ENCODE results near the gene UBE2QL1. TPM values are rescaled to one million over a fixed set of nuclear protein-coding genes. Genes with fewer than 3 reads are reported as not detected.

UBE2QL1 gene
- total RNA-seq, 2 experiments from 2014 or later = not detected

DNA sequence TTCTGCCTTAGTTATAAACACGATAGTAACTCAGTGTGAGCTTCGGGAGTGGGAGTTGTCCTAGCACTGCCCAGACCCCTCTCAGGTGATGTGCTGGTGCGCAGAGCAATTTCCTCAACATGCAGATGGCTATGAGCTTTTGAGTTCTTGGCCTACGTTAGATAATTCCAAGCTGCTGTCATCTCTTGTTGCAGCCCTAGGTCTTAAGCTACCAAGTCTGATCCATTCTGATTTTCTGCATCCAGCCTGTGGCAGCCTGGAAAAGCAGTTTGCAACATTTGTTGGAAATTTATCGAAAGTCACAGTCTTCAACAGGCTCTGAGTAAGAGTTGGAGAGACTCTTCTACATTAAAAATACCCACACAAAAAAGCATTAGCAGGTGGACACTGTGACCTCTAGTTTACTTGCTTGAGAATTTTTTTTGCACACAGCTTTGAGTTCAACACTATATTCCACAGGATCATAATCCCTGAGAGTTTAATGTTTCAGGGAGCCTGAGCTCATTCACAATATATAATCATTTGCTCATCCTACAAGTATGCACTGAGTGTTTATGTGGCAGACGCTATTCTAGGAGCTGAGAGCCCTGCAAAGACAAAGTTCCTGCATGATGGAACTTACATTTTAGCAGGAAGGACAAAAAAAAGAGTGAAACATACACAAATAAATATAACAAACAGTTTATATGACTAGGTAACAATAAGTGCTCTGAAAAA lies 91.6 kb downstream of the UBE2QL1 start:
- no peak for TF ChIP-seq EZH2phosphoT487 (IDR thresholded peaks at IDR 0.05; ENCODE audit: borderline replicate concordance, low read depth, low read length)
- POLR2A ChIA-PET = interaction anchor here (0.5 kb wide), 1 partner anchor 1912 kb away, joined by 3 read pairs; no protein-coding TSS in a partner anchor
- Histone ChIP-seq H3K36me3 (ENCODE audit: insufficient read depth, low read length) (no peaks in the 10 kb centered on the region), H2AFZ (ENCODE audit: low read length) (no peak overlapping the region), H3K9me3 (ENCODE audit: low read length) (no peaks in the 10 kb centered on the region), H3K4me1 (ENCODE audit: insufficient read depth, low read length, poor library complexity, severe bottlenecking) (no peaks in the 10 kb centered on the region), H3K4me3 (ENCODE audit: low read depth, low read length, poor library complexity, severe bottlenecking) (no peak overlapping the region), H3K79me2 (ENCODE audit: insufficient read depth, low read depth, low read length) (no peaks in the 10 kb centered on the region), H4K20me1 (ENCODE audit: insufficient read depth, low read length) (no peaks in the 10 kb centered on the region), H3K4me2 (ENCODE audit: low read length) (no peak overlapping the region), H3K9me2 (ENCODE audit: insufficient read depth, low read length) (no peaks in the 10 kb centered on the region), H3K27ac (ENCODE audit: low read depth, low read length, poor library complexity, severe bottlenecking) (no peak overlapping the region)
- intact Hi-C loops (cut with micrococcal nuclease; ENCODE audit: unreplicated experiment) = no loop called here
- CTCF ChIA-PET (ENCODE audit: unreplicated experiment) = interaction anchor here (0.6 to 0.7 kb wide), 2 partner anchors 915 to 1119 kb away, joined by 3 read pairs; no protein-coding TSS in a partner anchor
- BruUV-seq (replicated peaks) = no TSS peak
- no peak for DNase-seq (ENCODE audit: low spot score)

DNA sequence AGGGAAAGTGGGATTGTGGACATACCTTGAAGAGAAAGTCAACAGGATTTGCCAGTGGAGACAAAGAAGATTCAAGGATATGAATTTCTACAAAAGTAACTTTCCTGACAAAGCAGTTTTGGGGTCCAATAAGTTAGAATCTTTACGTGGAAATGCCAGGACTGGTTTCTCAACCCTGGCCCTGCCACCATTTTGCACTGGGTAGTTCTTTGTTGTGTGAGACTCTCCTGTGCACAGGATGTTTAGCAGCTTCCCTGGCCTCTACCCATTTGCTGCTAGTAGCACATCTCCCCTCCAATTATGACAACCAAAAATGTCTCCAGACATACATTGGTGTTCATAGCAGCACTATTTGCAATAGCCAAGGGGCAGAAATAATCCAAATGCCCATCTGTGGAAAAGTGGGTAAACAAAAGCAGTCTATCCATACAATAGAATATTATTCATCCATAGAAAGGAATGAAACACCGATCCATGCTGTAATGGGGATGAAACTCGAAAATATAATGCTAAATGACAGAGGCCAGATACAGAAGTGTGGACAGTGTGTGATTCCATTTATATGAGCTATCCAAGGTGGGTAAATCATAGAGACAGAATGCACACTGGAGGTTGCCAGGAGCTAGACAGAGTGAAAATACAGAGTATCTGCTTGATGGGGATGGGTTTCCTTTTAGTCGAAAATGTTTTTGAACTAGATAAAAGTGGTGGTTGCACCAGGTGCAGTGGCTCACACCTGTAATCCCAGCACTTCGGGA lies 92.8 kb downstream of the UBE2QL1 start:
- H3K4me1 ChIP-seq (ENCODE audit: insufficient read depth, low read length, poor library complexity, severe bottlenecking) = no peaks in the 10 kb centered on the region
- BruUV-seq (replicated peaks) = no TSS peak
- H3K4me2 ChIP-seq (ENCODE audit: low read length) = no peak overlapping the region
- no peak overlapping the region for H3K27ac ChIP-seq (ENCODE audit: low read depth, low read length, poor library complexity, severe bottlenecking)
- H4K20me1 ChIP-seq (ENCODE audit: insufficient read depth, low read length) = no peaks in the 10 kb centered on the region
- TF ChIP-seq EZH2phosphoT487 (IDR thresholded peaks at IDR 0.05; ENCODE audit: borderline replicate concordance, low read depth, low read length) = no peak
- TF ChIP-seq, protein P1, sequence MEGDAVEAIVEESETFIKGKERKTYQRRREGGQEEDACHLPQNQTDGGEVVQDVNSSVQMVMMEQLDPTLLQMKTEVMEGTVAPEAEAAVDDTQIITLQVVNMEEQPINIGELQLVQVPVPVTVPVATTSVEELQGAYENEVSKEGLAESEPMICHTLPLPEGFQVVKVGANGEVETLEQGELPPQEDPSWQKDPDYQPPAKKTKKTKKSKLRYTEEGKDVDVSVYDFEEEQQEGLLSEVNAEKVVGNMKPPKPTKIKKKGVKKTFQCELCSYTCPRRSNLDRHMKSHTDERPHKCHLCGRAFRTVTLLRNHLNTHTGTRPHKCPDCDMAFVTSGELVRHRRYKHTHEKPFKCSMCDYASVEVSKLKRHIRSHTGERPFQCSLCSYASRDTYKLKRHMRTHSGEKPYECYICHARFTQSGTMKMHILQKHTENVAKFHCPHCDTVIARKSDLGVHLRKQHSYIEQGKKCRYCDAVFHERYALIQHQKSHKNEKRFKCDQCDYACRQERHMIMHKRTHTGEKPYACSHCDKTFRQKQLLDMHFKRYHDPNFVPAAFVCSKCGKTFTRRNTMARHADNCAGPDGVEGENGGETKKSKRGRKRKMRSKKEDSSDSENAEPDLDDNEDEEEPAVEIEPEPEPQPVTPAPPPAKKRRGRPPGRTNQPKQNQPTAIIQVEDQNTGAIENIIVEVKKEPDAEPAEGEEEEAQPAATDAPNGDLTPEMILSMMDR (conservative IDR thresholded peaks at IDR 0.05; ENCODE audit: low read length) = no peak
- no peaks in the 10 kb centered on the region for H3K79me2 ChIP-seq (ENCODE audit: insufficient read depth, low read depth, low read length)
- no peaks in the 10 kb centered on the region for H3K9me2 ChIP-seq (ENCODE audit: insufficient read depth, low read length)
- no peaks in the 10 kb centered on the region for H3K36me3 ChIP-seq (ENCODE audit: insufficient read depth, low read length)
- no peak overlapping the region for H2AFZ ChIP-seq (ENCODE audit: low read length)
- intact Hi-C loops (cut with micrococcal nuclease; ENCODE audit: unreplicated experiment) = no loop called here
- no peaks in the 10 kb centered on the region for H3K9me3 ChIP-seq (ENCODE audit: low read length)
- H3K4me3 ChIP-seq (ENCODE audit: low read depth, low read length, poor library complexity, severe bottlenecking) = no peak overlapping the region
- CTCF ChIA-PET (ENCODE audit: unreplicated experiment) = no interaction called here
- POLR2A ChIA-PET = no interaction called here
- DNase-seq (ENCODE audit: low spot score) = no peak

DNA sequence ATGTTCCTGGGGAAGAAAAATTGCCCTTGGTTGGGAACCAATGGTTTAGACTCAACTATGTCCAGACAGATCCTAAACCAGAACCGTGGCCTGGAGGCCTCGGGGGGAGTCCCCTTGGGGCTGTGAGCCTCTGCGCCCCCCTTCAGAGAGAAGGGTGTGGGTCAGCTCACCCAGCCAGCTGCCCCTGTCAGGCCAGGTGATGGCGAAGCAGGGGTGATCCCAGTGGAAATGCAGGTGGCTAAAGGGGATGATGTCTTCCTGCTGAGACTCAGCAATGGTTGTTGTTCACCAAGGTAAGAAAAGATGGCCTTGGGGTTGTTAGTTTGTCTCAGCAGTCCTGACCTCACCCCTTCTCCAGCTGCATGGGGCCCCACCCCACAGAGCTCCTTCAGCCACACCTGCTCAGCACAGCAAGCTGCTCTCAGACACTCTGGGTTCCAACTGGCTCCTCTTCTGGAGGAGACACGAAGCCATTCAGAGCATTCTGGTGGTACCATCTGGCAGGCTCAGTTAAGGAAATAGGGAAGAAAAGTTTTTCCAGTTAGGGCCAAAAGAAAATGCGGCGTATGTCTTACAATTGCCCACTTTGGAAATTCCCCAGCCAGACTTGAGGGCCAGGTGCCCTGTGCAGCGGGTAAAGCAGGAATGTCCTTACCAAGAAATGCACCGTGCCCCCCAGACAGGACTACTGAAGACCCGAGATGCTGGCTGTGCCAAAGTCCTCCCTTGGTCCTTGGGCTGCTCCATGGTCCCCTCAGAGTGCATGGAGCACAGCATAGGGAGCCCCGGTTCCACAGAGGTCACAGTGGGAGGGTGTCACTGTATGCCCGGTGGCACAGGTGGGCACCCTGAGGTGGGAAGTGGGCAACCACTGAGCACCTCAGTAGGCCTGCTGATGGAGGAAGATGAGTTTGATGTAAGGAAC lies 94.0 kb downstream of the UBE2QL1 start:
- POLR2A ChIA-PET = no interaction called here
- Histone ChIP-seq H3K9me3 (ENCODE audit: low read length) (no peaks in the 10 kb centered on the region), H3K9me2 (ENCODE audit: insufficient read depth, low read length) (no peaks in the 10 kb centered on the region), H3K4me1 (ENCODE audit: insufficient read depth, low read length, poor library complexity, severe bottlenecking) (no peaks in the 10 kb centered on the region), H4K20me1 (ENCODE audit: insufficient read depth, low read length) (no peaks in the 10 kb centered on the region), H3K4me2 (ENCODE audit: low read length) (no peak overlapping the region), H3K79me2 (ENCODE audit: insufficient read depth, low read depth, low read length) (no peaks in the 10 kb centered on the region), H3K36me3 (ENCODE audit: insufficient read depth, low read length) (no peaks in the 10 kb centered on the region), H3K27ac (ENCODE audit: low read depth, low read length, poor library complexity, severe bottlenecking) (no peak overlapping the region), H3K4me3 (ENCODE audit: low read depth, low read length, poor library complexity, severe bottlenecking) (no peak overlapping the region), H2AFZ (ENCODE audit: low read length) (no peak overlapping the region)
- intact Hi-C loops (cut with micrococcal nuclease; ENCODE audit: unreplicated experiment) = no loop called here
- TF ChIP-seq, protein P1 (conservative IDR thresholded peaks at IDR 0.05; ENCODE audit: low read length) = no peak
- TF ChIP-seq EZH2phosphoT487 (IDR thresholded peaks at IDR 0.05; ENCODE audit: borderline replicate concordance, low read depth, low read length) = no peak
- no peak for DNase-seq (ENCODE audit: low spot score)
- CTCF ChIA-PET (ENCODE audit: unreplicated experiment) = interaction anchor here (0.5 kb wide), 1 partner anchor 21 kb away, joined by 3 read pairs; no protein-coding TSS in a partner anchor
- no TSS peak for BruUV-seq (replicated peaks)
